T-cell (primary cell): ENCODE data around the gene BET1. TPM values are rescaled to one million over a fixed set of nuclear protein-coding genes. Genes with fewer than 3 reads are reported as not detected.

ENCODE experiments used
- ATAC-seq, 4 experiments: fragments of 200-7000 bp in 3 of 4; fragments of 150-1000 bp in 1 of 4; cut with Tn5 transposase; replicated peaks in 1 of 4; 1 replicate in 3 of 4; 2 replicates in 1 of 4; pipeline ENCODE4 v1.10.0; 2021; ENCODE audit warnings: moderate library complexity in 3 of 4, mild to moderate bottlenecking in 2 of 4, moderate number of reproducible peaks in 1 of 4
- CTCF ChIA-PET, 2 donors: fragments of 300-600 bp; sonication (Branson Sonifier 250); formaldehyde crosslinking; loops; one replicate each; lab custom pipeline; 2022; ENCODE audit warnings: antibody characterized with exemption in 2 of 2; lab: Charles Lee
- POLR2A ChIA-PET, 2 donors: fragments of 300-600 bp; sonication (Branson Sonifier 250); formaldehyde crosslinking; loops; one replicate each; lab custom pipeline; 2022; ENCODE audit warnings: antibody characterized with exemption in 2 of 2; lab: Charles Lee
- DNase-seq, 35 experiments: peaks; one replicate each; pipeline versions ENCODE4 v3.0.0 to v3.0.0-alpha.2; 2013 to 2023
- H3K27ac ChIP-seq: one replicate; pipeline ENCODE4 v1.5.1; 2013; ENCODE audit warnings: low read length
- H3K27me3 ChIP-seq, 2 experiments: replicated peaks in 1 of 2; 1 replicate in 1 of 2; 2 replicates in 1 of 2; pipeline versions ENCODE4 v1.6.1 to v1.7.0; 2013; ENCODE audit warnings: low read length in 1 of 2, mixed read lengths in 1 of 2; ENCODE audit not compliant: control insufficient read depth in 2 of 2, insufficient read depth in 2 of 2; ENCODE audit errors: extremely low read depth in 1 of 2
- H3K36me3 ChIP-seq, 2 donors: 1 replicate in 1 of 2; 2 replicates in 1 of 2; pipeline versions ENCODE4 v1.6.1 to v1.7.0; 2013; ENCODE audit warnings: low read length in 1 of 2; ENCODE audit not compliant: control insufficient read depth in 2 of 2, insufficient read depth in 1 of 2; ENCODE audit errors: extremely low read depth in 1 of 2
- H3K4me1 ChIP-seq, 2 experiments: 1 replicate in 1 of 2; 2 replicates in 1 of 2; pipeline versions ENCODE4 v1.6.1 to v1.7.0; 2013; ENCODE audit warnings: low read length in 2 of 2, mixed read lengths in 1 of 2; ENCODE audit not compliant: insufficient read depth in 2 of 2, control insufficient read depth in 1 of 2; ENCODE audit errors: extremely low read depth in 1 of 2
- H3K4me3 ChIP-seq, 2 donors: 1 replicate in 1 of 2; 2 replicates in 1 of 2; pipeline versions ENCODE4 v1.5.1 to v1.7.0; 2013; ENCODE audit warnings: mild to moderate bottlenecking in 2 of 2, low read length in 1 of 2, moderate library complexity in 1 of 2; ENCODE audit not compliant: control insufficient read depth in 1 of 2; ENCODE audit errors: extremely low read depth in 1 of 2
- H3K9me3 ChIP-seq: 2 replicates; pipeline ENCODE4 v1.7.0; 2013
- H3K27ac Mint-ChIP-seq, 2 donors: one replicate each; pipeline ENCODE4 v1.8.0; 2020 to 2021; ENCODE audit warnings: mild to moderate bottlenecking in 2 of 2, mixed read lengths in 2 of 2
- H3K27me3 Mint-ChIP-seq, 2 donors: one replicate each; pipeline ENCODE4 v1.8.0; 2021 to 2022; ENCODE audit warnings: mixed read lengths in 2 of 2
- H3K36me3 Mint-ChIP-seq: one replicate; pipeline ENCODE4 v1.8.0; 2021; ENCODE audit warnings: mixed read lengths
- H3K4me1 Mint-ChIP-seq, 3 donors: one replicate each; pipeline ENCODE4 v1.8.0; 2020 to 2022; ENCODE audit warnings: mixed read lengths in 3 of 3, mild to moderate bottlenecking in 1 of 3
- H3K4me3 Mint-ChIP-seq, 3 donors: one replicate each; pipeline ENCODE4 v1.8.0; 2020 to 2022; ENCODE audit warnings: mild to moderate bottlenecking in 3 of 3, mixed read lengths in 3 of 3, moderate library complexity in 3 of 3
- H3K9me3 Mint-ChIP-seq, 3 donors: one replicate each; pipeline ENCODE4 v1.8.0; 2020 to 2022; ENCODE audit warnings: mixed read lengths in 3 of 3
- WGBS: methylation state at CpG from one replicate; pipeline ENCODE4 v1.1.5; 2013; ENCODE audit warnings: missing lambda C conversion rate; ENCODE audit not compliant: insufficient coverage; 5-methylcytosine and 5-hydroxymethylcytosine counted together
- total RNA-seq, 35 experiments: library from RNA in 6 of 35; stranded (reverse) in 6 of 35; fragments of 120-200 nt in 1 of 35; gene quantifications; one replicate each; pipeline versions ENCODE4 v1.2.1 to v1.2.4 and lab custom pipeline; 2013 to 2026

Gene BET1
- total RNA-seq, 5 donors from 2014 or later (not counting 1 experiment from before 2014, with no cell fraction given) = 11.9 to 27.2 (median 25.4) TPM

DNA sequence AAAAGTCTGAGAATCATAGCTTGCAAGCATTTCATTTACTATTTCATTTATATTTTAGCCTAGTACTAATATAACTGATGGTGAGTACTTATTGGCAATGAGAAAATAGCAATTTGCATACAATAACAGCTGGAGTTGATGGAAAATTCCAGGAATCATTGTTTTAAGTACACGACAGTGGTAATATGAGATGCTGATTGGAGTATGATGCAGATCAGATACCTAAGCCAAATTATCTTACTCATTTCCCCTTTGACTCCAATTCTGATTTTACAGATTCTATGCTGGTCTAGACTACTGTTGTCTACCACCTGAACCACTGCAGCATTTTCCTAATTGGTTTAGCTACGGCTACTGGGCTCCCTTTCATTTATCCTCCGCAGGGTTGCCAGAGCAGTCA lies 45.9 kb downstream of the BET1 start:
- WGBS = 80% methylated on average over 1 of the region's 3 CpGs
- Histone ChIP-seq H3K27ac (no peak overlapping the region), H3K4me3 (no peak overlapping the region), H3K4me1 (no peaks in the 10 kb centered on the region), H3K27me3 (no peaks in the 10 kb centered on the region), H3K9me3 (no peaks in the 10 kb centered on the region), H3K36me3 (no peaks in the 10 kb centered on the region)
- no peak for DNase-seq
- Mint-ChIP-seq H3K36me3 (peaks cover 2% of the 10 kb centered on the region), H3K27ac (no peak overlapping the region), H3K4me1 (no peaks in the 10 kb centered on the region), H3K9me3 (no peaks in the 10 kb centered on the region), H3K4me3 (no peak overlapping the region), H3K27me3 (no peaks in the 10 kb centered on the region)
- no peak for ATAC-seq
- ChIA-PET POLR2A (no interaction called here), CTCF (no interaction called here)

DNA sequence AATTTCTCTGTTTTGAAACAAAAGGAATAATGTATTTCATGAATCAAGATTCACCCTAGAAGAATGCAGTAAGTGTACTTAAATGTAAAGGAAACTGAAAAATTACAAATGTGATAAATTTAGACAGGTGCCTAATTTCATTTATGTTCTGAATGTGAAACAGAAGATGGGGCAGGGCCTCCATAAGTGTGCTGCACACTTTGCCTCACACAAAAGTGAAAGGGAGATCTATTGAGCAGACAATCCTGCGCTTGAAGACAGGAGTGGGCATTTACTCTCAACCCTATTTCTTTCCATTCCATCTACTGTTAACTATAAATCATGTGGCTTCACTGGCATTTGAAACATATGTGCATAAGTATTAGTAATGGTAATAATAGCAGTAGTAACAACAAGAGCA lies 46.4 kb downstream of the BET1 start:
- CTCF ChIA-PET = no interaction called here
- Histone ChIP-seq H3K4me1 (no peaks in the 10 kb centered on the region), H3K4me3 (no peak overlapping the region), H3K36me3 (no peaks in the 10 kb centered on the region), H3K27me3 (no peaks in the 10 kb centered on the region), H3K9me3 (no peaks in the 10 kb centered on the region), H3K27ac (no peak overlapping the region)
- no peak overlapping the region for H3K27ac Mint-ChIP-seq
- no peaks in the 10 kb centered on the region for H3K4me1 Mint-ChIP-seq
- WGBS = no CpG with 5 or more reads among the region's 1 CpG
- no peaks in the 10 kb centered on the region for H3K9me3 Mint-ChIP-seq
- ATAC-seq (no peak), DNase-seq (no peak)
- POLR2A ChIA-PET = no interaction called here
- H3K27me3 Mint-ChIP-seq = no peaks in the 10 kb centered on the region
- H3K36me3 Mint-ChIP-seq = peaks cover 2% of the 10 kb centered on the region
- H3K4me3 Mint-ChIP-seq = no peak overlapping the region

DNA sequence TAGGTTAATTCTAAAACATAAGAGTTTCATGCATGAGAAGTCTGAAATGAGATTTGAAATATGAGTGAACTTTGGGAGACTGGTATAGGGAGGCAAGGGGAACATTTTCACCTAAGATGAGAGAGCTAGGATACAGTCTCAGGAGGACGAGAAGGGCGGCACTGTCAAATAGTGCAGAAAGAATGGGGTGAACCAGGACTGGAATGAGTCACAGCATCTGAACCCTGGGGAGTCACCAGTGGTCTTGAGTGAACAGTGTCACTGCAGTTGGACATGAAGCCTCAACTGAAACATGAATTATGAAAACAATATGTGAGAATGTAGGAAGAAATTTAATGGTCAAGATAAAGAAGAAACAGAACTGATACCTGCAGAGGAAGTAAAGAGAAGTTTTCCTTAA lies 48.9 kb downstream of the BET1 start:
- Mint-ChIP-seq H3K27me3 (no peaks in the 10 kb centered on the region), H3K9me3 (no peaks in the 10 kb centered on the region), H3K4me3 (no peak overlapping the region), H3K4me1 (no peaks in the 10 kb centered on the region), H3K36me3 (no peaks in the 10 kb centered on the region), H3K27ac (no peak overlapping the region)
- H3K4me1 ChIP-seq = no peaks in the 10 kb centered on the region
- no peak for ATAC-seq
- no peaks in the 10 kb centered on the region for H3K9me3 ChIP-seq
- no peaks in the 10 kb centered on the region for H3K36me3 ChIP-seq
- no peak overlapping the region for H3K27ac ChIP-seq
- CTCF ChIA-PET = no interaction called here
- WGBS = 69% methylated on average over 2 of the region's 2 CpGs
- no peak for DNase-seq
- POLR2A ChIA-PET = interaction anchor here in 1 of 2 donors (0.9 kb wide), 1 partner anchor 16 kb away, joined by 5 read pairs; no protein-coding TSS in a partner anchor
- H3K4me3 ChIP-seq = no peak overlapping the region
- no peaks in the 10 kb centered on the region for H3K27me3 ChIP-seq

DNA sequence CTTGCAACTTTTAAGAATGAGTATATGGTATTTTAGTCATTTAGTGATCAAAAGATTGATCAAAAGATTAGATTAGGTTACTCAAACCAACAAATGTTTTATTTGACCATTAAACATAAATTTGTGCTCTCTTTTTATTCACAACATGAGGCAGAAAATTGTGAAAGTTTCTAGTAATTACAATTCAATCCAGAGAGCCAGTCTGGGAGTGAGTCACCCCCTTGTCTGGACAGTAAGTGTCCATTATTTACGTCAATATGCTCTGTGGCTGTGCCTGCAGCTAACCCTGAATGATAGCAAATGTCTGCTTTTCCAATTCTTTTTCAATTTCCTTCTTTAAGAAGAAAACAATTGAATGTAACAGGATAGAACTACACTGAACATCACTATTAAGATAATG lies 54.7 kb downstream of the BET1 start:
- Mint-ChIP-seq H3K36me3 (no peaks in the 10 kb centered on the region), H3K27ac (no peak overlapping the region), H3K4me3 (no peak overlapping the region), H3K9me3 (no peaks in the 10 kb centered on the region), H3K4me1 (no peaks in the 10 kb centered on the region), H3K27me3 (no peaks in the 10 kb centered on the region)
- Histone ChIP-seq H3K9me3 (no peaks in the 10 kb centered on the region), H3K4me3 (no peak overlapping the region), H3K36me3 (no peaks in the 10 kb centered on the region), H3K27me3 (no peaks in the 10 kb centered on the region), H3K4me1 (no peaks in the 10 kb centered on the region), H3K27ac (no peak overlapping the region)
- POLR2A ChIA-PET = no interaction called here
- ATAC-seq = no peak
- WGBS = no CpG with 5 or more reads among the region's 1 CpG
- no peak for DNase-seq
- CTCF ChIA-PET = no interaction called here

DNA sequence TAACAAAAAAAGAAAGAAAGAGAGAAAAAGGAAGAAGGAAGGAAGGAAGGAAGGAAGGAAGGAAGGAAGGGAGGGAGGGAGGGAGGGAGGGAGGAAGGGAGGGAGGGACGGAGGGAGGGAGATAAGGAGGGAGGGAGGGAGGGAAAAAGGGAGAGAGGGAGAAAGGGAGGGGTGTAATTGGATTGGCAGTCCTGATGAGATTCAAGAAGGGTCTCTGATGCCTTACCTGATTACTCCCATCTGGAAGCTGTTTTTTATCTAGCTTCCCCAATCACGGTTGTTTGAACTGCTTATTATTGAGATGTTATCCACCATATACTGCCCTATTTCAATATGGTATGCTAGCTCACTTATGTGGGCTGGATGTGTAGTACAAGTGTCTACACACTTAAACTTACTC lies 55.3 kb downstream of the BET1 start:
- ATAC-seq = no peak
- CTCF ChIA-PET = no interaction called here
- H3K27ac ChIP-seq = no peak overlapping the region
- no peaks in the 10 kb centered on the region for H3K36me3 ChIP-seq
- no peak for DNase-seq
- Mint-ChIP-seq H3K36me3 (no peaks in the 10 kb centered on the region), H3K9me3 (no peaks in the 10 kb centered on the region), H3K27me3 (peaks cover 0 to 3% of the 10 kb centered on the region in 2 donors), H3K27ac (no peak overlapping the region), H3K4me1 (no peaks in the 10 kb centered on the region), H3K4me3 (no peak overlapping the region)
- no peaks in the 10 kb centered on the region for H3K4me1 ChIP-seq
- H3K4me3 ChIP-seq = no peak overlapping the region
- WGBS = no CpG with 5 or more reads among the region's 2 CpGs
- H3K9me3 ChIP-seq = no peaks in the 10 kb centered on the region
- no peaks in the 10 kb centered on the region for H3K27me3 ChIP-seq
- POLR2A ChIA-PET = no interaction called here

- CTCF ChIA-PET = no interaction called here
- Histone ChIP-seq H3K36me3 (no peaks in the 10 kb centered on the region), H3K27me3 (no peaks in the 10 kb centered on the region), H3K27ac (no peak overlapping the region), H3K9me3 (no peaks in the 10 kb centered on the region), H3K4me1 (no peaks in the 10 kb centered on the region), H3K4me3 (no peak overlapping the region)
- ATAC-seq = no peak
- H3K36me3 Mint-ChIP-seq = no peaks in the 10 kb centered on the region
- H3K4me3 Mint-ChIP-seq = no peak overlapping the region
- DNase-seq = no peak
- H3K27me3 Mint-ChIP-seq = peaks cover 0 to 8% of the 10 kb centered on the region in 2 donors
- H3K9me3 Mint-ChIP-seq = no peaks in the 10 kb centered on the region
- H3K4me1 Mint-ChIP-seq = no peaks in the 10 kb centered on the region
- POLR2A ChIA-PET = no interaction called here
- WGBS = 31% methylated on average over 1 of the region's 1 CpG
- H3K27ac Mint-ChIP-seq = no peak overlapping the region
These were observed 56.0 kb downstream of the BET1 start for GRCh38 chr7:93948106-93948505.
